Measurements from ENCODE around the gene ABHD16A.
A peak's percentile ranks its signal among the peaks of the same experiment; 100 is the strongest.

Gene ABHD16A

DNA sequence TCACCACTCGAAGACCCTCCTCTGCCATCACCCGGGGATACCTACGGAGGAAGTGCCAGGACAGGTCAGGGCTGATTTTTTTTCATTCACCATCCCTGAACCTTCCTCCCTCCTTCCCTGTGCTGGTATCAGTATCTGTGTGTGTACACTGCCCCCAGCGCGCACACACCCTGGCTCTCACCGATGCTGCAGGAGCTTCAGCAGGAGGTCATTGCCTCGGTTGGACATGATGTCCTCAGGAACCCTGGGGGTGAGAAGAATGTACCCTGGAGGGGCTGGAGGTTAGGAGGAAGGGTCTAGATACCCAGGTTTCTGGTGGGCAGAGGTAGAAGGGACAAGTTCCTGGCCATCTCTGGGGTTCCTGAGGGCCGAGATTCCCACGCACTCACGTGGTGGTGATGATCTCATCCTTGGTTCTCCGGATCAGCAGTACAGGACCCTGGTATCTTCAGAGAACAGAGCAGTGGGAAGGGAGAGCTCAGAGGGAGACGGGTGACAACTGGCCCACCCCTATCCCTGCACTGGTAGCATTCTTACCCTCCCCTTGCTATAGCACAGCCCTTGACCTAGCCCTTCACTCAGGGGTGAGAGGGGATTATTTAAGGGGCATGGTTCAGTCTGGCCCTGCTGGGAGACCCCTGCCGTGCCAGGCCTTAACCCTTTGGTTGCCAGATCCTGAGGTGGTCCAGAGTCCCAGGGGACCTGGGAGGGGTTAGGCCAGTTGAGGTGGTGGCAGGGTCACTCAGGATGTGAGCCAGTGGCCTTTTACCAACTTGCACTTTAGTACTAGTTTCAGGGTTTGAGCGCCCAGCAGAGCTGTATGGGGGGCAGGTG, 15.0 kb downstream of the ABHD16A start:
- no peak for DNase-seq

- DNase-seq, result no peak
Observed at GRCh38 chr6:31687321-31687720, 15.8 kb downstream of the ABHD16A start.

GRCh38 chr6:31686483-31686882, 16.6 kb downstream of the ABHD16A start:
- no peak for DNase-seq

- DNase-seq, result no peak
Observed at GRCh38 chr6:31683591-31683990, 19.5 kb downstream of the ABHD16A start.

- DNase-seq, result peak; percentile 11
Observed at GRCh38 chr6:31681135-31681671, 21.9 kb downstream of the ABHD16A start.

GRCh38 chr6:31680226-31681134, 22.6 kb downstream of the ABHD16A start, which contains the start of gene LY6G5C:
LY6G5C (minus strand) TSS chr6:31681067; CDS start chr6:31680373, 694 bp downstream.
- peak; percentile 71 for DNase-seq

DNA sequence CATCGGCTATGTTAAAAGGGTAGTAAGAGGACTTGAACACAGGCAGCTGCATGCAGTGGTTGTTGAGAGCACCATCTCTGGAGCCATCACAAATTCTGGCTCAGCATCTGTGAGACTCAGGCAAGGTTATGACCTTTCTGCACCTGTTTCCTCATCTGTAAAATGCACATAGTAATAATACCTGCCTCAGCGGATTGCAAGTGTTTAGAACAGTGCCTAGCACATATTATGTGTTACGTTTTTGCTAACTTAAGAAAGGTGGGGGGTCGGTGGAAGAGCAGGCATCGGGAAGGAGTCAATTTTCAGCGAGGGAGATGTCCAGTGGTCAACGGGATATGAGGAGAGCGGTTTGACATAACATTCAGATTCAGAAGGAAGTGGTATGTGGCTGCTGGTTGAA, 25.2 kb downstream of the ABHD16A start:
- no peak for DNase-seq

- peak; percentile 2 for DNase-seq
Observed at GRCh38 chr6:31676904-31677303, 26.2 kb downstream of the ABHD16A start.

DNA sequence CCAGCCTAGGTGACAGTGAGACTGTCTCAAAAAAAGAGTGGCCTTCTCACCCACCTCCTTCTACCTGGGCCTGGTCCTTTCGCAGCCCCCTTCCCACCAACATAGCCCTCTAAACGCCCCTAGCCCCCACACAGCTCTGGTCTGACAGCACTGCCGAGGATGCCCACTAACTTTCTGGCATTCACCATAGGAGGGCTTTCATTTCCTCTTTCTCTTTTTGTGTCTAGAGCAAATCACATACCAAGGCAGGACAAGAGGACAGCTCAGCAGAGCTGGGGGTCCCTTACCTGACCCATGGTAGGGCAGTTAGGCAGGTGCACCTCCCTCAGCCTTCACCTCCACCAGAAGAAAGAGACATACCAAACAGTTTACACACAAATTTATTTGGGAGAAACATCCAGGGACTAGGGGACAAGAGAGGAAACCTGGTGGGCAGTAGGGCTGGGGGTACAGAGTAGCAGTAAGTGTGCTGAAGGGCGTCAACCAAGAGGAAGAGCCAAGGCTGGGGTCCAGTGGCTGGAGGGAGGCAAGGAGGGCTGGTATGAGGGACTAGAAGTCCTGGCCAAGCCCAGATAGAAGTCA, 26.7 kb downstream of the ABHD16A start:
- peak; percentile 38 for DNase-seq

- no peak for DNase-seq
Observed at GRCh38 chr6:31669676-31670075, 33.4 kb downstream of the ABHD16A start, which contains the start of gene LY6G5B. LY6G5B (plus strand) TSS chr6:31669976; CDS start chr6:31670951, 975 bp downstream.

GRCh38 chr6:31666337-31666965, 36.7 kb downstream of the ABHD16A start:
- no peak for DNase-seq

- DNase-seq, result peak; percentile 98
Observed at GRCh38 chr6:31665501-31666336, 37.4 kb downstream of the ABHD16A start, which contains the start of gene CSNK2B. CSNK2B (plus strand) TSS chr6:31666080; CDS start chr6:31666832, 752 bp downstream.

GRCh38 chr6:31664790-31665500, 38.2 kb downstream of the ABHD16A start, which contains the start of gene GPANK1:
GPANK1 (minus strand) TSS chr6:31664997; CDS start chr6:31664478, 519 bp downstream.
- DNase-seq, result peak; percentile 98

- peak; percentile 48 for DNase-seq
Observed at GRCh38 chr6:31663961-31664789, 38.9 kb downstream of the ABHD16A start.

GRCh38 chr6:31663126-31663960, 39.8 kb downstream of the ABHD16A start:
- DNase-seq, result peak; percentile 10

- DNase-seq, result no peak
Observed at GRCh38 chr6:31662124-31662723, 40.9 kb downstream of the ABHD16A start.

GRCh38 chr6:31661262-31662123, 41.6 kb downstream of the ABHD16A start:
- peak; percentile 22 for DNase-seq
